ENCODE results near the gene DAP. TPM values are rescaled to one million over a fixed set of nuclear protein-coding genes. Genes with fewer than 3 reads are reported as not detected.

The DAP gene, protein sequence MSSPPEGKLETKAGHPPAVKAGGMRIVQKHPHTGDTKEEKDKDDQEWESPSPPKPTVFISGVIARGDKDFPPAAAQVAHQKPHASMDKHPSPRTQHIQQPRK
- 56.8 to 62.4 TPM (median 59.0 TPM) in 5 replicates for total RNA-seq (2022; extraction: Qiagen RNA extraction; ENCODE audit: low read depth)

DNA sequence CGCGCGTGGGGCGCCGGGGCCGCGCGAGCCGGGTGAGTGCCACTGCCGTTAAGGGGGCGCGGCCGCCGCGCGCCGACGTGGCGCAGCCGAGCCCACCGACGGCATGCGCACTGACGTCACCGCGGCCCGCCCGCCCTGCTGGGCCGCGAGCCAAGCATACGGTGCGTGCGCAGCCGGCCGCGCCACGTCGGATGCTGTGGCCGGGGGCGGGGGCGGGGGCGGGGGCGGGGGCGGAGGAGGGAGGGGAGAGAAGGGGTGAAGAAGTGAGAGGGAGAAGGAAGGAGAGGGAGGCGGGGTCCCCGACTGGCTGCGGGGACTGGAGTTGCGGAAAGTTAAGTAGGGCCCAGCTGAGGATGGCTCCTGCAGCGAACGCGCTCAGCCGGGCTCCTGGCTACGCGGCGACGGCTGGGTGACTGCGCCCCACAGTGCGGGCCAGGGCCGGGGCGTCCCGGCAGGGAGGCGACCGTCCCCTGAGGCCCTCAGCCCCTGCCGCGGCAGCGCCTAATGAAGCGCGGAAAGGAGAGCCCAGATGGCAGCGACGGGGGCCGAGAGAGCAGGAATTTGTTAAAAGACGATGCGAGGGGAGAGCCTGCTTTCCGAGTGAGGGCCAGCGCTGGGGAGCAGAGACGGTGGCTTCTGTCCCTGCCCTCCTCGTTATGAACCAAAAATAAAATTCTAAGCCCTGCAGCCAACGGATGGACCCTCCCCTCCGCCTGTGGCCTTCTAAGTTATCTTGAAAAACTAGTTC is at the start of gene DAP:
Gene DAP (minus strand): TSS at position 50 of the 748 bp plus-strand sequence. CDS start 166 bp downstream, outside the sequence.

Other genes with a start within 250 kb of the DAP start
- gene ANKRD33B, start 197.2 kb downstream of the DAP start, total RNA-seq (2022; extraction: Qiagen RNA extraction; ENCODE audit: low read depth): 8.1 to 12.6 TPM (median 10.8 TPM) in 5 replicates